Activated CD4-positive, alpha-beta T cell treated with anti-CD3 and anti-CD28 coated beads, Interleukin-2, amount 50 U/mL, for 24 hours (primary cell): ENCODE data around the gene TNS3.

Experiments used
- DNase-seq, 2 donors: peaks; one replicate each; pipeline ENCODE4 v3.0.0-alpha.2; 2020; ENCODE audit warnings: low read depth in 1 of 2, low spot score in 1 of 2

The TNS3 gene

GRCh38 chr7:47508389-47509380, 73.2 kb downstream of the TNS3 start:
- DNase-seq: no peak

DNA sequence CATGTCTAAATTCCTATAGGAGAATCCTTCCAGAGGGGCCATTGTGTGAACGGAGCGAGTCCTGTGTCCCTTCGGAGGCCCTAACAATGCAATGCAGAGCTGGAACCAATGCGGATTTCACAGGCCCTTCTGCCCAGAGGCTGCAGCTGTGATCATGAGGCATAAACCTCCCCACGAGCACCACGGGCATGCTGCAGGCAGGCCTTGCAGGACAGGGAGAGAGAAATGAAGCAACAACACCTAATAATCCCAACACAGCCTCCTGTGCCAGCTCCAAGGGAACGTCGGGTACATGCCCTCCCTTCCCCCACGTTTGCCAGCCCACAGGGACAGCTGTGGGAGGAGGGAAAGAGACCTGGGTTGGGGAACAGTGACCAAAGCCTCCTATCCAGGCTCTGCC, 74.4 kb downstream of the TNS3 start:
- no peak for DNase-seq

- DNase-seq: no peak
Measured at GRCh38 chr7:47506382-47507339, 75.2 kb downstream of the TNS3 start.

GRCh38 chr7:47505312-47506007, 76.5 kb downstream of the TNS3 start:
- DNase-seq: no peak

GRCh38 chr7:47504551-47505311, 77.2 kb downstream of the TNS3 start:
- DNase-seq: no peak

GRCh38 chr7:47503281-47503680, 78.6 kb downstream of the TNS3 start:
- no peak for DNase-seq

GRCh38 chr7:47502240-47502877, 79.6 kb downstream of the TNS3 start:
- no peak for DNase-seq

- no peak for DNase-seq
Measured at GRCh38 chr7:47501406-47501805, 80.5 kb downstream of the TNS3 start.

- no peak for DNase-seq
Measured at GRCh38 chr7:47500103-47500563, 81.8 kb downstream of the TNS3 start.

DNA sequence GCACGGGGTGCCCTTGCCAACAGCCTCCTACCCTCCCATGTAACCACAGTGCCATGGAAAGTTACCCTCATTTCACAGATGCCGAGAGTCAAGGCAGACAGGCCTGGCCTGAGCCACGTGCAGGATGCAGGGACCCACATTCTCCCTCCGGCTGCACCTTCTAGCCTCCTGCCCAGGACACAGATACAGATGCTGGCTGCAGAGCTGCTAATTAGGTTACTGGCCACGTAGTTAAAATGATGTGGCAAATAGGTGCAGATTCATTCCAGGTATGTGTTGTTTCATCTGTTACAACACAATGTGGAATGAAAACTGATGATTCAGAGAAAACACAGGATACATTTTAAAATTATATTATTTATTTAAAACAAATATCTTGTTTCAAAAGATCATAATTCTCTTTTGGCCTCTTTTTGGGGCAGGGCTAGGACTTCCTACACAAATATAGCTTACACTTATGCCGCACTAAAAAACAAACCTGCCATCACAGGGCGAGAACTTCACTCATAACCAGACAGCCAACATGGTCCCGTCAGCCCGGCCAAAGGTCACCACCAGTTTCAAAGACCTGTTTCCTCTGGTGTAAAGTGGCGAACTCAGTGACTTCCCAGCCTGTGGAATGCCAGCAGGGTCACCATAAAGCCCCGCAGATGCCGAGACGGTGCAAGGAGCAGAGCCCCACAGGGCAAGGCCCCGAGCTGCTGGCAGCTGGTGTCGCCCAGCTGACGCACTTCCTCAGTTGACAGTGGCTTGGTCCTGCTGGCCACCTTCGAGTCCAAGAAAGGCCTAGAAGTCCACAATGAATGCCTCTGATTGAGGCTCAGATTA, 83.5 kb downstream of the TNS3 start:
- DNase-seq: no peak

GRCh38 chr7:47497367-47498096, 84.4 kb downstream of the TNS3 start:
- DNase-seq: no peak

DNA sequence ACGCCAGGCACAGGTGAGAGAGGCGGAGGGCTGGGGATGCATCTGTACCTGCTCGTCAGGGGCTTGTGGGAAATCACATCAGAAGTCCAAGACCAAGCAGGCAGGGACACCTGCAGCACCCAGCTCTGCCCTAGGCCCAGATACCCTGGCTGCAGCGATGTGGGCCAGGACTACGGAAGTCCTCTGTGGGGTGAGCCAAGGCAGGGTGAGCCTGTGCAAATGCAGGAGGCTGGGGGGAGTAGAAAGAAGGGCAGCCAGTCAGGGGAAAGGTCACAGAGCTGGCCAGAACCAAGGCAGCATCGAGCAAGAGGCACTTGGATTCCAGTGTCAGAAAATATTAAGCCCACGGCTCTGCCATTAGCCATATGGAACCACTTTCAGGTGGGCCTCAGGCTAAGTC, 85.2 kb downstream of the TNS3 start:
- no peak for DNase-seq

- no peak for DNase-seq
Measured at GRCh38 chr7:47496056-47496665, 85.8 kb downstream of the TNS3 start.

- DNase-seq: no peak
Measured at GRCh38 chr7:47493976-47494911, 87.7 kb downstream of the TNS3 start.

DNA sequence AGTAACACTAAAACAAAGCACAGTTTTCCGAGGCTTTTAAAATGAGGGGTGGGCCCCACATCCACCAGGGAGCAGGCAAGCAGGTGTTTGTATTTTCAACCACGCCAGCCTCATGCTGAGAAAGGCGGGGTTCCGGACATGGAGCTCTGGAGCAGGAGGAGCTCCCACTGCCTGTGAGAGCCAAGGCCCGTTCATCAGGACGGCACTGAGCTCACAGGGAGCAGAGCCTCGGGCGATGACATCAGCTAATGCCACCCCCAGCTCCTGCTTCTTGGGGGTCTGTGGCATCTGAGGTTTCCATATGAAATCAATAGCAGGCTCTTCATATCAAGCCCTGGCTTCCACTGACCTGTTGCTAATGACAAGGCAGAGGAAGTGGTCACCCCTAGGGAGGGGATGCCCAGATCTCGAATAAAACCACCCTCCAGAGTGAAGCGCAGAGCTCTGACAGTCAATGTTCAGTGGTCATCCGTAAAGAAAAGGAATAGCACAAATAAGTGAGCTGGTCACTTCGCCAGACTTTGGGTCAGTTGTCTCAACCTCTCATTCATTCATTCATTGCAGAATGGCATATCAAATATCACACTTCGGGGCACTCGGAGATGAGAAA, 89.1 kb downstream of the TNS3 start:
- DNase-seq: no peak

DNA sequence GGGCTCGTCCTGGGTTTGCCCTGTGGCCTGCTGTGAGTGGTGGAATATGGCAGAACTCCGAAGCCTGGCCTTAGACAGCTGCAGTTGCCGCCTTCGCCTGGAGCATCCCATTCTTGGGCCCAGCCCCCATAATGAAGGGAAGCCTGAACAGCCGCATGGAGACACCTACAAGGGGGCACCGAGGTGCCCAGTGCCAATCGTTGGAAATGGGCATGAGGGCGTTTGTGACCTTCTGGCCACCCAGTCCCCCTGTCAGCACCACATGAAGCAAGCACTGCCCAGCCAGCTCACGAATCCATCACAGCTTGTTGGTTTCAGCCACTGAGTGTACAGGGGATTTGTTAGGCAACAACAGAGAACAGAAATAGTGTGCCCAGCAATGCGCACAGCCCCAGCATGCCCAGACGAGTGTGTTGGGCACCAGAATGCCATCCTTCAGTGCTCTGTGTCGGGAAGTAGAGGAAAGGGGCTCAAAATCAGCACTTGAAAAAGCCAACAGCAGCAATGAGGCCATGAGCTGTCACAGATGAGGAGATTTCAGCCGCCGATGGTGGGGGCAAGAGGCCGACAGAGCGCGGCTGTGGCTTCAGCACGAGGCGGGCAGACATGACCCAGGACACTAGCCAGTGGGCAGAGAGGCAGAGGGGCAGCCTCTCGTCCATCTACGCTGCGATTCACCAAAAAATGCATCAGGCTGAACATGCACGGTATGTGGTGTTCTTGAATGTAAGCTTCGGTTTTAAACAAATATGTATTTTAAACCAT, 91.2 kb downstream of the TNS3 start:
- no peak for DNase-seq
